Keratinocyte (primary cell): ENCODE results near the gene NTN1. TPM values are rescaled to one million over a fixed set of nuclear protein-coding genes. Genes with fewer than 3 reads are reported as not detected.

Experiments
- DNase-seq: peaks from one replicate; pipeline ENCODE4 v3.0.0-alpha.2; 2011; ENCODE audit warnings: low read depth, missing footprints, low spot score
- FAIRE-seq: peaks from 2 replicates; lab custom pipeline; 2011; peaks lifted over from hg19 to GRCh38; lab: Jason Lieb, UNC
- H2AFZ ChIP-seq: 2 replicates; pipeline ENCODE4 v1.6.0; 2012; ENCODE audit warnings: low read length, control low read depth, inconsistent platforms; ENCODE audit not compliant: control insufficient read depth
- H3K27ac ChIP-seq: 2 replicates; pipeline ENCODE4 v1.5.1; 2011; ENCODE audit warnings: low read length; ENCODE audit not compliant: control insufficient read depth, insufficient read depth
- H3K27me3 ChIP-seq: 3 replicates; pipeline ENCODE4 v1.6.0; 2011; ENCODE audit warnings: low read length; ENCODE audit not compliant: control insufficient read depth, insufficient read depth; ENCODE audit errors: extremely low read depth
- H3K36me3 ChIP-seq, 2 experiments: 2 replicates in 1 of 2; 3 replicates in 1 of 2; pipeline ENCODE4 v1.5.1; 2011; ENCODE audit warnings: low read length in 2 of 2, mild to moderate bottlenecking in 1 of 2; ENCODE audit not compliant: control insufficient read depth in 2 of 2, insufficient read depth in 2 of 2; ENCODE audit errors: extremely low read depth in 1 of 2
- H3K4me1 ChIP-seq: 3 replicates; pipeline ENCODE4 v1.5.1; 2011; ENCODE audit warnings: low read length; ENCODE audit not compliant: control insufficient read depth, insufficient read depth; ENCODE audit errors: extremely low read depth
- H3K4me2 ChIP-seq: 3 replicates; pipeline ENCODE4 v1.6.0; 2011; ENCODE audit warnings: low read depth, low read length; ENCODE audit not compliant: control insufficient read depth, insufficient read depth; ENCODE audit errors: extremely low read depth
- H3K4me3 ChIP-seq, 3 experiments: fragments of 200-600 bp in 1 of 3; sonication (generic) in 1 of 3; 2 replicates in 2 of 3; 3 replicates in 1 of 3; pipeline ENCODE4 v1.5.1; 2011 to 2016; ENCODE audit warnings: low read length in 3 of 3, mild to moderate bottlenecking in 3 of 3, control low read depth in 2 of 3, inconsistent platforms in 1 of 3, low read depth in 1 of 3, mixed read lengths in 1 of 3, mixed run types in 1 of 3, moderate library complexity in 1 of 3; ENCODE audit not compliant: control insufficient read depth in 2 of 3, insufficient read depth in 2 of 3; ENCODE audit errors: extremely low read depth in 1 of 3
- H3K79me2 ChIP-seq: 2 replicates; pipeline ENCODE4 v1.6.0; 2012; ENCODE audit warnings: low read length; ENCODE audit not compliant: control insufficient read depth, insufficient read depth
- H3K9ac ChIP-seq: 3 replicates; pipeline ENCODE4 v1.6.0; 2011; ENCODE audit warnings: low read length; ENCODE audit not compliant: control insufficient read depth, insufficient read depth; ENCODE audit errors: extremely low read depth
- H3K9me1 ChIP-seq: 3 replicates; pipeline ENCODE4 v1.6.0; 2011; ENCODE audit warnings: low read length; ENCODE audit not compliant: control insufficient read depth, insufficient read depth; ENCODE audit errors: extremely low read depth
- H3K9me3 ChIP-seq: 2 replicates; pipeline ENCODE4 v1.5.1; 2012; ENCODE audit warnings: low read depth, low read length; ENCODE audit not compliant: control insufficient read depth
- H4K20me1 ChIP-seq: 3 replicates; pipeline ENCODE4 v1.6.0; 2011; ENCODE audit warnings: low read length; ENCODE audit not compliant: control insufficient read depth, insufficient read depth; ENCODE audit errors: extremely low read depth
- CTCF ChIP-seq, 3 experiments: IDR thresholded peaks in 1 of 3; conservative IDR thresholded peaks in 1 of 3; optimal IDR thresholded peaks in 1 of 3; 2 replicates in 2 of 3; 3 replicates in 1 of 3; pipeline versions ENCODE3 to v1.5.1; 2011; ENCODE audit warnings: low read length in 3 of 3, mild to moderate bottlenecking in 3 of 3, moderate library complexity in 2 of 3, control low read depth in 1 of 3, inconsistent platforms in 1 of 3; ENCODE audit not compliant: insufficient read depth in 2 of 3; ENCODE audit errors: extremely low read depth in 1 of 3
- EZH2 ChIP-seq: IDR thresholded peaks from one replicate; pipeline ENCODE4 v1.6.1; 2012; ENCODE audit warnings: inconsistent platforms, mild to moderate bottlenecking, low read length, moderate library complexity
- dilution Hi-C: fragments of 300-500 bp; cut with MboI; formaldehyde crosslinking; loops from one replicate; pipeline ENCODE4 v1.7.0; 2020; ENCODE audit warnings: low sequenced_read_pairs; ENCODE audit not compliant: extremely low pct_ligation_motif_present
- polyA plus RNA-seq, 5 experiments: library from polyadenylated mRNA; depleted of rRNA in 3 of 5; stranded (reverse) in 3 of 5; stranded (forward) in 1 of 5; unstranded in 1 of 5; fragments of >200 nt; gene quantifications; 1 replicate in 1 of 5; 2 replicates in 3 of 5; 3 replicates in 1 of 5; pipeline versions ENCODE4 v1.2.1 to v1.2.3, GENCODE V29; 2011 to 2012; ENCODE audit warnings: missing spikeins in 2 of 5, low read depth in 1 of 5, low replicate concordance in 1 of 5

The NTN1 gene
- polyA plus RNA-seq, 1 donor (not counting 4 experiments of a cell fraction or from before 2014, with no cell fraction given): 0.10 TPM

- H3K27me3 ChIP-seq: no peaks in the 10 kb centered on the region
- no peaks in the 10 kb centered on the region for H3K79me2 ChIP-seq
- H3K9me1 ChIP-seq: no peaks in the 10 kb centered on the region
- TF ChIP-seq EZH2 (no peak), CTCF (optimal IDR thresholded peaks at IDR 0.05 in 1 of 3, IDR thresholded peaks at IDR 0.05 in 1 of 3, conservative IDR thresholded peaks at IDR 0.05 in 1 of 3; ENCODE audit: extremely low read depth in 1 of 3, insufficient read depth in 2 of 3, low read length in 3 of 3) (no peak)
- dilution Hi-C loops: no loop called here
- no peak overlapping the region for H2AFZ ChIP-seq
- FAIRE-seq (no peak), DNase-seq (no peak)
- H3K27ac ChIP-seq: no peak overlapping the region
- no peaks in the 10 kb centered on the region for H3K4me1 ChIP-seq
- no peak overlapping the region for H3K9ac ChIP-seq
- H3K9me3 ChIP-seq: peaks cover 3% of the 10 kb centered on the region
- H3K4me2 ChIP-seq: no peak overlapping the region
- no peaks in the 10 kb centered on the region for H4K20me1 ChIP-seq
- no peak overlapping the region for H3K4me3 ChIP-seq
- H3K36me3 ChIP-seq: no peaks in the 10 kb centered on the region
Observed at GRCh38 chr17:9230861-9231260, 209.6 kb downstream of the NTN1 start.

- Histone ChIP-seq H3K27me3 (no peaks in the 10 kb centered on the region), H3K4me2 (no peak overlapping the region), H3K4me1 (no peaks in the 10 kb centered on the region), H2AFZ (no peak overlapping the region), H3K9ac (no peak overlapping the region), H4K20me1 (no peaks in the 10 kb centered on the region), H3K9me1 (no peaks in the 10 kb centered on the region), H3K4me3 (no peak overlapping the region), H3K27ac (no peak overlapping the region), H3K79me2 (no peaks in the 10 kb centered on the region), H3K36me3 (no peaks in the 10 kb centered on the region), H3K9me3 (peaks cover 3% of the 10 kb centered on the region)
- dilution Hi-C loops: no loop called here
- no peak for TF ChIP-seq EZH2
- no peak for TF ChIP-seq CTCF (optimal IDR thresholded peaks at IDR 0.05 in 1 of 3, IDR thresholded peaks at IDR 0.05 in 1 of 3, conservative IDR thresholded peaks at IDR 0.05 in 1 of 3; ENCODE audit: extremely low read depth in 1 of 3, insufficient read depth in 2 of 3, low read length in 3 of 3)
- DNase-seq (no peak), FAIRE-seq (no peak)
Observed at GRCh38 chr17:9231449-9232154, 210.3 kb downstream of the NTN1 start.
